Urinary bladder (tissue), 4 donors: ENCODE measurements around the gene SUMO4. TPM values are rescaled to one million over a fixed set of nuclear protein-coding genes. Genes with fewer than 3 reads are reported as not detected.

Experiments
- DNase-seq: peaks from one replicate; pipeline ENCODE4 v3.0.0-alpha.2; 2015; ENCODE audit errors: extremely low spot score
- H3K27ac ChIP-seq: one replicate; pipeline ENCODE4 v1.5.1; 2013; ENCODE audit warnings: low read depth, mild to moderate bottlenecking, moderate library complexity
- H3K36me3 ChIP-seq: one replicate; pipeline ENCODE4 v1.6.1; 2013; ENCODE audit warnings: mild to moderate bottlenecking, moderate library complexity; ENCODE audit not compliant: insufficient read depth
- H3K4me1 ChIP-seq: one replicate; pipeline ENCODE4 v1.6.1; 2013; ENCODE audit warnings: mild to moderate bottlenecking, moderate library complexity; ENCODE audit not compliant: insufficient read depth
- H3K4me3 ChIP-seq: one replicate; pipeline ENCODE4 v1.5.1; 2013; ENCODE audit warnings: low read depth, low read length
- WGBS: extraction: QIAGEN DNeasy Blood & Tissue Kit; methylation state at CpG from one replicate; pipeline ENCODE4 v1.1.7; 2013; 5-methylcytosine and 5-hydroxymethylcytosine counted together
- polyA plus RNA-seq: library from polyadenylated mRNA; stranded (reverse); fragments of 200-250 nt; gene quantifications from one replicate; pipeline ENCODE4 v1.2.3, GENCODE V29; 2013
- total RNA-seq: library from RNA; depleted of rRNA; stranded (reverse); fragments of >200 nt; gene quantifications from one replicate; pipeline ENCODE4 v1.2.3, GENCODE V29; 2014
- donor health status: healthy with polysubstance abuse.
- donor health status: healthy.

The SUMO4 gene
- total RNA-seq, result 14.6 TPM
- not detected for polyA plus RNA-seq

DNA sequence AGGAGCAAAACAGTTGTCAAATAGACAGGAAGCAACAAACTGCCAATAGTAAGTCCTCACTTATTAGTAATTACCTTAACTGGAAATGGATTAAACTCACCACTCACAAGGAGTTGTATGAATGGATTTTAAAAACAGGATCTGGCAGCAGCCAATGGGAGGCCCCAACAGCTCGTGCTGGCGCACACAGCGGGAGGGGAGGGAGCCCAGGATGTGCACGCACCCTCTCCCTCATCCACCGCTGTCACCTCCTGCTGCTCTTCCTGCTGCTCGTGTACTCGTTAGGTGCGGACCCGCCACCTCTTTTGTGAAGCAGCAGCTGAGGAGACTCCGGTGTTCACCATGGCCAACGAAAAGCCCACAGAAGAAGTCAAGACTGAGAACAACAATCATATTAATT lies at the start of gene SUMO4:
Gene SUMO4 (plus strand): TSS at position 213 of the 400 bp plus-strand sequence. CDS start 130 bp downstream, at position 343.
- WGBS, result 98% methylated on average over 11 of the region's 11 CpGs
- Histone ChIP-seq H3K36me3 (peaks cover 7% of the 10 kb centered on the region), H3K27ac (no peak within 1 kb of the TSS), H3K4me1 (no peaks in the 10 kb centered on the region), H3K4me3 (no peak within 1 kb of the TSS)
- no peak for DNase-seq

- Histone ChIP-seq H3K36me3 (no peaks in the 10 kb centered on the region), H3K27ac (no peak overlapping the region), H3K4me1 (no peaks in the 10 kb centered on the region), H3K4me3 (no peak overlapping the region)
- 86% methylated on average over 2 of the region's 2 CpGs for WGBS
- DNase-seq, result no peak
Measured at GRCh38 chr6:149354009-149354408, 46.1 kb upstream of the SUMO4 start.

DNA sequence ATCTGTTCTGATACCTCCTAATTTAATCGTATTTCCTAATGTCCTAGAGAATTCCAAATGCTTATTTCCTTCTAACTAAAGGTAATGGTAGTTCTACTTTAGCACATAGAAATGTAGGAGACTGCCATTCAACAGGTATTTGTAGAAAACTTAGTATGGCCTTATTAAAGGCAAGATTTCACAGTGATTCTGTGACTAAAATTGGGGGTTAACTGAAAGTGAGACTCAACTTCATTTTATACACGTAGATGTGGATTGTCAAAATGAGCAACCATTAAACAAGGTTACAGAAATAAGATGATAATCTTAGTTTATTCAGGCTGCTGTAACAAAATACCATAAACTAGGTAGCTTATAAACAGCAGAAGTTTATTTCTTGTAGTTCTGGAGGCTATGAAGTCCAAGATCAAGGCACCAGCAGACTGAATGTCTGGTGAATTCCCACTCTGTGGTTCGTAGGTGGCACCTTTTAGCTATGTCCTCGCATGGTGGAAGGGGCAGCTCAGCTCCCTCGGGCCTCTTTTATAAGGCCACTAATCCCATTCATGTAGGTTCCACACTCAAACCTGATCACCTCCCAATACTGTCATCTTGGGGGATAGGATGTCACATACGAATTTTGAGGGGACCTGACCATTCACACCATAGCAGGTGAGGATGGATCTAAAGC lies 43.8 kb upstream of the SUMO4 start:
- Histone ChIP-seq H3K27ac (no peak overlapping the region), H3K4me3 (no peak overlapping the region), H3K36me3 (no peaks in the 10 kb centered on the region), H3K4me1 (no peaks in the 10 kb centered on the region)
- DNase-seq, result no peak
- WGBS, result 80% methylated on average over 6 of the region's 6 CpGs

- Histone ChIP-seq H3K27ac (no peak overlapping the region), H3K4me3 (no peak overlapping the region), H3K36me3 (no peaks in the 10 kb centered on the region), H3K4me1 (no peaks in the 10 kb centered on the region)
- WGBS, result 93% methylated on average over 17 of the region's 17 CpGs
- DNase-seq, result no peak
Measured at GRCh38 chr6:149357726-149358538, 42.1 kb upstream of the SUMO4 start.

- H3K4me1 ChIP-seq, result no peaks in the 10 kb centered on the region
- no peak for DNase-seq
- H3K4me3 ChIP-seq, result no peak overlapping the region
- H3K36me3 ChIP-seq, result no peaks in the 10 kb centered on the region
- no peak overlapping the region for H3K27ac ChIP-seq
Measured at GRCh38 chr6:149359440-149359839, 40.6 kb upstream of the SUMO4 start.

DNA sequence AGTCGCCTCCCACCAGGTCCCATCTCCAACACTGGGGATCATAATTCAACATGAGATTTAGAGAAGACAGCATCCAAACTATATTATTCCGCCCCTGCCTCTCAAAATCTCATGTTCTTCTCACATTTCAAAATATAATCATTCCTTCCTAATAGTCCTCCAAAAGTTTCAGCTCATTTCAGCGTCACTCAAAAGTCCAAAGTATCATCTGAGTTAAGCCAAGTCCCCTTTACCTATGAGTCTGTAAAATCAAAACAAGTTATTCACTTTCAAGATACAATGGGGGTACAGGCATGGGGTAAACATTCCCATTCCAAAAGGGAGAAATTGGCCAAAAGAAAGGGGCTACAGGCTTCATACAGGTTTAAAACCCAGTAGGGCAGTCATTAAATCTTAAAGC lies 39.5 kb upstream of the SUMO4 start:
- Histone ChIP-seq H3K4me1 (no peaks in the 10 kb centered on the region), H3K36me3 (no peaks in the 10 kb centered on the region), H3K4me3 (no peak overlapping the region), H3K27ac (no peak overlapping the region)
- no peak for DNase-seq
- WGBS, result 95% methylated on average over 3 of the region's 3 CpGs

DNA sequence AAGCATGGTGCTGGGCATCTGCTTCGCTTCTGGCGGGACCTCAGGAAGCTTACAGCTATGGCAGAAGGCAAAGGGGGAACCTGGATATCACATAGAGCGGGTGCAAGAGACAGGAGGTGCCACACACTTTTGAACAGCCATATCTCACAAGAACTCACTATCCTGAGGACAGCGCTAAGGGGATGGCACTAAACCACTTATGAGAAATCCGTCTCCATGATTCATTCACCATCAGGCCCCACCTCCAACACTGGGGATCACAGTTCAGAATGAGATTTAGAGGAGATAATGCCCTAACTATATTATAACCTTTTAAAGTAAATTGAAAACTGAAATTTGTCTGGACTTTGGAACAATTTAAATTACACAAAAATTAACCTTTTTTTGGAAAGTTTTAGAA lies 37.8 kb upstream of the SUMO4 start:
- 97% methylated on average over 5 of the region's 5 CpGs for WGBS
- Histone ChIP-seq H3K36me3 (no peaks in the 10 kb centered on the region), H3K4me3 (no peak overlapping the region), H3K4me1 (no peaks in the 10 kb centered on the region), H3K27ac (no peak overlapping the region)
- DNase-seq, result no peak

DNA sequence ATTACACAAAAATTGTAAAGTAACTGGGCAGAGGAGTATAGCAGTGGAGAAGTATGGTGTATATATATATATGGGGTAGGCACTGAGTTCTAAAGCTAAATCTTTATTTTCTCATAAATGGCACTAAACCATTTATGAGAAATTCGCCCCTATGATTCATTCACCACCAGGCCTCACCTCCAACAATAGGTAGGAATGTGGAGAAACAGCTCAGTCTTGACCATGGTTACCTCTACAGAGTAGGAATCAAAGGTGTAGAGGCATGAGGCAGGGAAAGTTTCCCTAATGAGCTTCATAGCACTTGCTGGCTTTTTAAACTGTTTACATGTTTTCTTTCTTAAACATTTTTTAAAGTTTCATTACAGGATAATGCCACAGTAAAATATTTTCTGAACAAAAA lies 36.9 kb upstream of the SUMO4 start:
- 97% methylated on average over 1 of the region's 1 CpG for WGBS
- no peak for DNase-seq
- Histone ChIP-seq H3K36me3 (no peaks in the 10 kb centered on the region), H3K4me1 (no peaks in the 10 kb centered on the region), H3K27ac (no peak overlapping the region), H3K4me3 (no peak overlapping the region)

- Histone ChIP-seq H3K4me3 (no peak overlapping the region), H3K36me3 (no peaks in the 10 kb centered on the region), H3K4me1 (no peaks in the 10 kb centered on the region), H3K27ac (no peak overlapping the region)
- no peak for DNase-seq
- WGBS, result 32% methylated on average over 2 of the region's 2 CpGs
Measured at GRCh38 chr6:149364557-149364956, 35.5 kb upstream of the SUMO4 start.

DNA sequence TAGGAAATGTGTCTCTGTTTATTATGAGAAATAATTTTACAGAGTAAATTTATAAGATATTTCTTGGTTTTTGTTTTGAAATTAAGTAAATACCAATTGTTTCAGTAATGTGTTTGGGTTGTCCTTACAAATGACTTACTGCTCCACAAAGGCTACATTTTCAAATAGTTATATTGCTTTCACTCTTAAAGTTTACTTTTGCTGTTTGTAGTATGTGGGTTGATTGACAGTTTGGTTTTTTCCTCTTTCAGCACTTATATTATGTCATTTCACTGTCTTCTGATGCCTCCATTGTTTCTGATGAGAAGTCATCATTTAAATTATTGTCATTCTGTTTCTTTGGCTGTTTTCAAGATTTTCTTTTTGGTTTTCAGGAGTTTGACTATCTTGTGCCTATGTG lies 34.9 kb upstream of the SUMO4 start:
- Histone ChIP-seq H3K27ac (no peak overlapping the region), H3K36me3 (no peaks in the 10 kb centered on the region), H3K4me1 (no peaks in the 10 kb centered on the region), H3K4me3 (no peak overlapping the region)
- DNase-seq, result no peak

- WGBS, result 68% methylated on average over 4 of the region's 4 CpGs
Measured at GRCh38 chr6:149366267-149366921, 33.7 kb upstream of the SUMO4 start.

GRCh38 chr6:149368065-149368464 lies 32.0 kb upstream of the SUMO4 start:
- H3K4me3 ChIP-seq, result no peak overlapping the region
- H3K36me3 ChIP-seq, result no peaks in the 10 kb centered on the region
- H3K4me1 ChIP-seq, result no peaks in the 10 kb centered on the region
- 60% methylated on average over 1 of the region's 1 CpG for WGBS
- H3K27ac ChIP-seq, result no peak overlapping the region
- DNase-seq, result no peak

More at GRCh38 chr6:149366267-149366921, 33.7 kb upstream of the SUMO4 start:
- Histone ChIP-seq H3K4me1 (no peaks in the 10 kb centered on the region), H3K36me3 (no peaks in the 10 kb centered on the region), H3K27ac (no peak overlapping the region), H3K4me3 (no peak overlapping the region)
- no peak for DNase-seq

GRCh38 chr6:149371154-149371553 lies 28.9 kb upstream of the SUMO4 start:
- no peak overlapping the region for H3K4me3 ChIP-seq
- DNase-seq, result no peak
- H3K27ac ChIP-seq, result no peak overlapping the region
- peaks cover 2% of the 10 kb centered on the region for H3K36me3 ChIP-seq
- no peaks in the 10 kb centered on the region for H3K4me1 ChIP-seq

DNA sequence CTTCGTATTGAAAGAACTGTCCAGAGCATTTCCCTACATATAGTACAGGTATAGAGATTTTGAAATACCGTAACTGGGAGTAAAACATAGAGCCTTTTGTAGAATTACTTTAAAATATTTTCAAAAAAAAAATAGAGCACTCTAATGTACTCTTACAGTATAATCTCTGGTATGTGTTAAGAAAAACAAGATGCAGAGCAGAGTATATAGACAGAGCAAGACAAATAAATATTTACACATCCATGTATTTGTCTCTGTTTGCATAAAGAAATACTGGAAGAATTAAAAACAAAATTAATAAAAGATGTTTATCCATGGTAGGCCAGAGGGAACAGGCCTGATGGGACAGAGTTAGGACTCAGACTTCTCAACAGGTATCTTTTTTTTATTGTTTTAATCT lies 28.0 kb upstream of the SUMO4 start:
- peaks cover 2% of the 10 kb centered on the region for H3K36me3 ChIP-seq
- H3K4me3 ChIP-seq, result no peak overlapping the region
- DNase-seq, result no peak
- WGBS, result 94% methylated on average over 2 of the region's 2 CpGs
- no peaks in the 10 kb centered on the region for H3K4me1 ChIP-seq
- no peak overlapping the region for H3K27ac ChIP-seq
